Transverse colon (tissue), 4 donors: ENCODE results near the gene C10orf143. TPM values are rescaled to one million over a fixed set of nuclear protein-coding genes. Genes with fewer than 3 reads are reported as not detected.

ENCODE experiments used
- DNase-seq: peaks from one replicate; pipeline ENCODE4 v3.0.0-alpha.2; 2019
- H3K27ac ChIP-seq, 4 donors: fragments of 200-600 bp; sonication (generic); 2 replicates each; pipeline ENCODE4 v1.5.1; 2016 to 2018; ENCODE audit warnings: inconsistent platforms in 4 of 4
- H3K27me3 ChIP-seq: fragments of 200-600 bp; sonication (generic); 2 replicates; pipeline ENCODE4 v1.5.1; 2017; ENCODE audit warnings: inconsistent platforms
- H3K36me3 ChIP-seq, 4 donors: fragments of 200-600 bp; sonication (generic); 2 replicates each; pipeline ENCODE4 v1.5.1; 2017 to 2019; ENCODE audit warnings: inconsistent platforms in 4 of 4
- H3K4me1 ChIP-seq, 4 donors: fragments of 200-600 bp; sonication (generic); 2 replicates each; pipeline ENCODE4 v1.5.1; 2017 to 2020; ENCODE audit warnings: inconsistent platforms in 4 of 4
- H3K4me3 ChIP-seq, 4 donors: fragments of 200-600 bp; sonication (generic); 1 replicate in 1 of 4; 2 replicates in 3 of 4; pipeline versions ENCODE4 v1.5.1 to v1.6.1; 2017 to 2019; ENCODE audit warnings: inconsistent platforms in 4 of 4
- H3K9me3 ChIP-seq, 2 donors: fragments of 200-600 bp; sonication (generic); 2 replicates each; pipeline ENCODE4 v1.5.1; 2017 to 2019; ENCODE audit warnings: inconsistent platforms in 2 of 2
- CTCF ChIP-seq, 5 experiments: fragments of 200-600 bp in 3 of 5; fragments of 450-650 bp in 2 of 5; sonication (generic) in 3 of 5; IDR thresholded peaks; 1 replicate in 2 of 5; 2 replicates in 3 of 5; pipeline ENCODE4 v1.5.1; 2016 to 2017; ENCODE audit warnings: antibody characterized with exemption in 5 of 5, inconsistent platforms in 3 of 5, mild to moderate bottlenecking in 2 of 5, moderate library complexity in 1 of 5
- EP300 ChIP-seq: sonication (generic); formaldehyde crosslinking; IDR thresholded peaks from one replicate; pipeline ENCODE4 v1.6.1; 2017; ENCODE audit warnings: antibody characterized with exemption, low read depth
- POLR2A ChIP-seq: fragments of 450-650 bp; IDR thresholded peaks from one replicate; pipeline ENCODE4 v1.6.1; 2016; ENCODE audit warnings: antibody characterized with exemption, mild to moderate bottlenecking, moderate library complexity
- POLR2AphosphoS5 ChIP-seq, 3 donors: sonication (generic); formaldehyde crosslinking; IDR thresholded peaks; one replicate each; pipeline ENCODE4 v1.6.1; 2016; ENCODE audit warnings: antibody characterized with exemption in 3 of 3
- WGBS, 2 donors: methylation state at CpG; one replicate each; pipeline ENCODE4 v1.1.5; 2018; ENCODE audit warnings: low coverage in 1 of 2; 5-methylcytosine and 5-hydroxymethylcytosine counted together
- in situ Hi-C, 4 donors: fragments of 200-750 bp; cut with MboI; loops; one replicate each; pipeline versions ENCODE4 v1.15.0 to v1.15.1; 2017; ENCODE audit warnings: low sequenced_read_pairs in 3 of 4, low pct_ligation_motif_present in 1 of 4, low pct_unique_long_range_greater_than_20kb in 1 of 4
- intact Hi-C: fragments of 100-400 bp; cut with DNase I; formaldehyde crosslinking; loops from one replicate; pipeline ENCODE4 v1.15.1; 2023; ENCODE audit warnings: low total_unique reads
- total RNA-seq, 4 donors: library from RNA; depleted of rRNA; stranded (reverse); fragments of >200 nt; gene quantifications; one replicate each; pipeline ENCODE4 v1.1.0, GENCODE V29; 2016

The C10orf143 gene
- total RNA-seq, 4 donors from 2014 or later, result 3.8 to 4.0 TPM; not detected in 2

- no peaks in the 10 kb centered on the region for H3K4me1 ChIP-seq
- peaks cover 0 to 3% of the 10 kb centered on the region in 2 donors for H3K9me3 ChIP-seq
- H3K36me3 ChIP-seq, result no peaks in the 10 kb centered on the region
- in situ Hi-C loops, result no loop called here
- no peak for DNase-seq
- no peak overlapping the region for H3K4me3 ChIP-seq
- 93% methylated on average over 12 of the region's 12 CpGs; no CpG with 5 or more reads in 1 of the 2 donors for WGBS, 2 donors
- no peaks in the 10 kb centered on the region for H3K27me3 ChIP-seq
- intact Hi-C loops, result no loop called here
- TF ChIP-seq POLR2A (no peak), CTCF (IDR thresholded peaks at IDR 0.05) (no peak), EP300 (no peak), POLR2AphosphoS5 (IDR thresholded peaks at IDR 0.05) (no peak)
- no peak overlapping the region for H3K27ac ChIP-seq
Observed at GRCh38 chr10:130049244-130049643, 61.4 kb downstream of the C10orf143 start.

- Histone ChIP-seq H3K4me3 (no peak overlapping the region), H3K9me3 (no peaks in the 10 kb centered on the region), H3K36me3 (no peaks in the 10 kb centered on the region), H3K27me3 (no peaks in the 10 kb centered on the region), H3K27ac (no peak overlapping the region), H3K4me1 (no peaks in the 10 kb centered on the region)
- in situ Hi-C loops (no loop called here), intact Hi-C loops (no loop called here)
- no peak for TF ChIP-seq POLR2AphosphoS5 (IDR thresholded peaks at IDR 0.05)
- TF ChIP-seq EP300, result no peak
- no peak for TF ChIP-seq POLR2A
- no peak for TF ChIP-seq CTCF (IDR thresholded peaks at IDR 0.05)
- 74% methylated on average over 3 of the region's 3 CpGs; no CpG with 5 or more reads in 1 of the 2 donors for WGBS, 2 donors
- no peak for DNase-seq
Observed at GRCh38 chr10:130048081-130048480, 62.5 kb downstream of the C10orf143 start.

GRCh38 chr10:130047336-130047735, 63.3 kb downstream of the C10orf143 start:
- Histone ChIP-seq H3K4me3 (no peak overlapping the region), H3K27me3 (no peaks in the 10 kb centered on the region), H3K9me3 (no peaks in the 10 kb centered on the region), H3K27ac (no peak overlapping the region), H3K36me3 (no peaks in the 10 kb centered on the region), H3K4me1 (no peaks in the 10 kb centered on the region)
- in situ Hi-C loops, result no loop called here
- DNase-seq, result no peak
- intact Hi-C loops, result no loop called here
- no peak for TF ChIP-seq CTCF (IDR thresholded peaks at IDR 0.05)
- TF ChIP-seq POLR2AphosphoS5 (IDR thresholded peaks at IDR 0.05), result no peak
- no peak for TF ChIP-seq POLR2A
- no peak for TF ChIP-seq EP300
- WGBS, 2 donors, result 63 to 77% methylated on average over 1 to 10 of the region's 10 CpGs

- TF ChIP-seq POLR2AphosphoS5 (IDR thresholded peaks at IDR 0.05) (no peak), POLR2A (no peak)
- intact Hi-C loops (no loop called here), in situ Hi-C loops (no loop called here)
- no peaks in the 10 kb centered on the region for H3K27me3 ChIP-seq
- H3K36me3 ChIP-seq, result no peaks in the 10 kb centered on the region
- H3K9me3 ChIP-seq, result no peaks in the 10 kb centered on the region
- no peak for DNase-seq
- no peaks in the 10 kb centered on the region for H3K4me1 ChIP-seq
- H3K4me3 ChIP-seq, result no peak overlapping the region
- WGBS, 2 donors, result 82 to 89% methylated on average over 3 to 22 of the region's 22 CpGs
- H3K27ac ChIP-seq, result no peak overlapping the region
Observed at GRCh38 chr10:130046591-130046990, 64.0 kb downstream of the C10orf143 start.

GRCh38 chr10:130045801-130046321, 64.8 kb downstream of the C10orf143 start:
- intact Hi-C loops (no loop called here), in situ Hi-C loops (no loop called here)
- Histone ChIP-seq H3K27ac (no peak overlapping the region), H3K27me3 (no peaks in the 10 kb centered on the region), H3K4me3 (no peak overlapping the region), H3K36me3 (no peaks in the 10 kb centered on the region), H3K9me3 (no peaks in the 10 kb centered on the region), H3K4me1 (no peaks in the 10 kb centered on the region)
- TF ChIP-seq CTCF (IDR thresholded peaks at IDR 0.05), result no peak
- no peak for TF ChIP-seq EP300
- TF ChIP-seq POLR2A, result no peak
- TF ChIP-seq POLR2AphosphoS5 (IDR thresholded peaks at IDR 0.05), result no peak
- WGBS, 2 donors, result 80 to 93% methylated on average over 1 to 43 of the region's 43 CpGs
- DNase-seq, result no peak
